ENCODE measurements around the gene MCOLN1.

MCOLN1 gene

DNA sequence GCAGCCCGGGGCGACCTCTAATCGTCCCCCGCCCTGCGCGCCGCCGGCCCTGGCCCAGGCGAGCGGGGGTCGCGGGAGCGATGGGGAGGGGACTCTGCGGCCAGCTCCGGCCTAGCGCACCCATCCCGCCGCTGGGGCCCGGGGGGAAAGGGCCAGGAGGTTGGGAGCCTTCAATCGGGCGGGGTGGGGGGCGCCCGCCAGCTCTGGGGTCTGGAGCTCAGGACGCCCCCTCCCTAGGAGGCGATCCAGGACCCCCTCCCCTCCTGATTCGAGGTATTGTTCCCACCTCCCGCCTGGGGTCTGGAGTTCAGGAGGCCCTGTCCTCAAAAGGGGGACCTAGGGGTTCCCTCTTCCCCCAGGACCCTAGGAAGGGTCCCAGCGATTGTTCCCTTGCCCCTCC lies 6.1 kb upstream of the MCOLN1 start:
- no peak for TF ChIP-seq CREB1 (IDR thresholded peaks at IDR 0.05; ENCODE audit: low read depth)
- peak; percentile 74 for TF ChIP-seq ZBTB7A (IDR thresholded peaks at IDR 0.05; ENCODE audit: low read depth)

DNA sequence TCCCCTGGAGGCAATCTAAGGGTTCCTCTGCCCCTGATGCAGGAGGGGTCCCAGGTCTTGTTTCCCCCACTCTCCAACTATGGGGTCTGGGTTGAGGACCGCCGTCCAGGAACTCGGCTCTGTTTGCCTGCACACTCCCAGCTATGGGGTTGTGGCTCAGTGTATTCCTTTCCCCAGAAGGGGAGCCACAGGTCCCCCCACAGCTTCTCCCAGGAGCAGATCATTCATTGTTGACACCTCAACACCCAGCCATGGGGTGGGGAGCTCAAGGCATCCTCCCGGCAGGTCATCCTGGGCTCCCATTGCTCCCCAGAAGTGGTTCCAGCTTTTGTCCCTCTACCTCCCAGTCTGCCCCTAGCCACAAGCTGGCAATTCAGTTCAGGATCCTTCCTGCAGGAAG lies 5.5 kb upstream of the MCOLN1 start:
- TF ChIP-seq, protein P1, sequence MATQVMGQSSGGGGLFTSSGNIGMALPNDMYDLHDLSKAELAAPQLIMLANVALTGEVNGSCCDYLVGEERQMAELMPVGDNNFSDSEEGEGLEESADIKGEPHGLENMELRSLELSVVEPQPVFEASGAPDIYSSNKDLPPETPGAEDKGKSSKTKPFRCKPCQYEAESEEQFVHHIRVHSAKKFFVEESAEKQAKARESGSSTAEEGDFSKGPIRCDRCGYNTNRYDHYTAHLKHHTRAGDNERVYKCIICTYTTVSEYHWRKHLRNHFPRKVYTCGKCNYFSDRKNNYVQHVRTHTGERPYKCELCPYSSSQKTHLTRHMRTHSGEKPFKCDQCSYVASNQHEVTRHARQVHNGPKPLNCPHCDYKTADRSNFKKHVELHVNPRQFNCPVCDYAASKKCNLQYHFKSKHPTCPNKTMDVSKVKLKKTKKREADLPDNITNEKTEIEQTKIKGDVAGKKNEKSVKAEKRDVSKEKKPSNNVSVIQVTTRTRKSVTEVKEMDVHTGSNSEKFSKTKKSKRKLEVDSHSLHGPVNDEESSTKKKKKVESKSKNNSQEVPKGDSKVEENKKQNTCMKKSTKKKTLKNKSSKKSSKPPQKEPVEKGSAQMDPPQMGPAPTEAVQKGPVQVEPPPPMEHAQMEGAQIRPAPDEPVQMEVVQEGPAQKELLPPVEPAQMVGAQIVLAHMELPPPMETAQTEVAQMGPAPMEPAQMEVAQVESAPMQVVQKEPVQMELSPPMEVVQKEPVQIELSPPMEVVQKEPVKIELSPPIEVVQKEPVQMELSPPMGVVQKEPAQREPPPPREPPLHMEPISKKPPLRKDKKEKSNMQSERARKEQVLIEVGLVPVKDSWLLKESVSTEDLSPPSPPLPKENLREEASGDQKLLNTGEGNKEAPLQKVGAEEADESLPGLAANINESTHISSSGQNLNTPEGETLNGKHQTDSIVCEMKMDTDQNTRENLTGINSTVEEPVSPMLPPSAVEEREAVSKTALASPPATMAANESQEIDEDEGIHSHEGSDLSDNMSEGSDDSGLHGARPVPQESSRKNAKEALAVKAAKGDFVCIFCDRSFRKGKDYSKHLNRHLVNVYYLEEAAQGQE (IDR thresholded peaks at IDR 0.05; ENCODE audit: low read depth) = no peak
- TF ChIP-seq, protein P2, sequence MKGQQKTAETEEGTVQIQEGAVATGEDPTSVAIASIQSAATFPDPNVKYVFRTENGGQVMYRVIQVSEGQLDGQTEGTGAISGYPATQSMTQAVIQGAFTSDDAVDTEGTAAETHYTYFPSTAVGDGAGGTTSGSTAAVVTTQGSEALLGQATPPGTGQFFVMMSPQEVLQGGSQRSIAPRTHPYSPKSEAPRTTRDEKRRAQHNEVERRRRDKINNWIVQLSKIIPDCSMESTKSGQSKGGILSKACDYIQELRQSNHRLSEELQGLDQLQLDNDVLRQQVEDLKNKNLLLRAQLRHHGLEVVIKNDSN (IDR thresholded peaks at IDR 0.05) = no peak
- TF ChIP-seq, protein P3, sequence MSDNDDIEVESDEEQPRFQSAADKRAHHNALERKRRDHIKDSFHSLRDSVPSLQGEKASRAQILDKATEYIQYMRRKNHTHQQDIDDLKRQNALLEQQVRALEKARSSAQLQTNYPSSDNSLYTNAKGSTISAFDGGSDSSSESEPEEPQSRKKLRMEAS (IDR thresholded peaks at IDR 0.05) = no peak
- TF ChIP-seq CEBPB (IDR thresholded peaks at IDR 0.05) (no peak), EGR1 (IDR thresholded peaks at IDR 0.05) (no peak), CREB1 (IDR thresholded peaks at IDR 0.05; ENCODE audit: low read depth) (no peak), EP300 (IDR thresholded peaks at IDR 0.05; ENCODE audit: borderline replicate concordance) (no peak), ZBTB7A (IDR thresholded peaks at IDR 0.05; ENCODE audit: low read depth) (no peak), FOXM1 (IDR thresholded peaks at IDR 0.05; ENCODE audit: borderline replicate concordance, low read depth) (no peak), TEAD4 (IDR thresholded peaks at IDR 0.05) (no peak), YY1 (IDR thresholded peaks at IDR 0.05; ENCODE audit: low read depth) (no peak), NFIC (IDR thresholded peaks at IDR 0.05) (no peak), TCF12 (IDR thresholded peaks at IDR 0.05; ENCODE audit: low read depth) (no peak), RAD21 (IDR thresholded peaks at IDR 0.05; ENCODE audit: low read depth) (no peak), TAF1 (IDR thresholded peaks at IDR 0.05; ENCODE audit: low read depth) (no peak)

DNA sequence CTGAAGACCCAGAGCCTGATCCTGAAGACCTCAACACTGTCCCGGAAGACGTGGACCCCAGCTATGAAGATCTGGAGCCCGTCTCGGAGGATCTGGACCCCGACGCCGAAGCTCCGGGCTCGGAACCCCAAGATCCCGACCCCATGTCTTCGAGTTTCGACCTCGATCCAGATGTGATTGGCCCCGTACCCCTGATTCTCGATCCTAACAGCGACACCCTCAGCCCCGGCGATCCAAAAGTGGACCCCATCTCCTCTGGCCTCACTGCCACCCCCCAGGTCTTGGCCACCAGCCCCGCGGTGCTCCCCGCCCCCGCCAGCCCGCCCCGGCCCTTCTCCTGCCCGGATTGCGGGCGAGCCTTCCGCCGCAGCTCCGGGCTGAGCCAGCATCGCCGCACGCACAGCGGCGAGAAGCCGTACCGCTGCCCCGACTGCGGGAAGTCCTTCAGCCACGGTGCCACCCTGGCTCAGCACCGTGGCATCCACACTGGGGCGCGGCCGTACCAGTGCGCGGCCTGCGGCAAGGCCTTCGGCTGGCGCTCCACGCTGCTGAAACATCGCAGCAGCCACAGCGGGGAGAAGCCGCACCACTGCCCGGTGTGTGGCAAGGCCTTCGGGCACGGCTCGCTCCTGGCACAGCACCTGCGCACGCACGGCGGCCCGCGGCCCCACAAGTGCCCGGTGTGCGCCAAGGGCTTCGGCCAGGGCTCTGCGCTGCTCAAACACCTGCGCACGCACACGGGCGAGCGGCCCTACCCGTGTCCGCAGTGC lies 2.9 kb upstream of the MCOLN1 start:
- TF ChIP-seq, protein P2 (IDR thresholded peaks at IDR 0.05) = no peak

GRCh38 chr19:7520131-7521051 lies 2.0 kb upstream of the MCOLN1 start:
- TF ChIP-seq ZBTB7A (IDR thresholded peaks at IDR 0.05; ENCODE audit: low read depth) (no peak), NFIC (IDR thresholded peaks at IDR 0.05) (no peak), EGR1 (IDR thresholded peaks at IDR 0.05) (no peak), YY1 (IDR thresholded peaks at IDR 0.05; ENCODE audit: low read depth) (no peak), CREB1 (IDR thresholded peaks at IDR 0.05; ENCODE audit: low read depth) (no peak), CEBPB (IDR thresholded peaks at IDR 0.05) (no peak), EP300 (IDR thresholded peaks at IDR 0.05; ENCODE audit: borderline replicate concordance) (no peak)

DNA sequence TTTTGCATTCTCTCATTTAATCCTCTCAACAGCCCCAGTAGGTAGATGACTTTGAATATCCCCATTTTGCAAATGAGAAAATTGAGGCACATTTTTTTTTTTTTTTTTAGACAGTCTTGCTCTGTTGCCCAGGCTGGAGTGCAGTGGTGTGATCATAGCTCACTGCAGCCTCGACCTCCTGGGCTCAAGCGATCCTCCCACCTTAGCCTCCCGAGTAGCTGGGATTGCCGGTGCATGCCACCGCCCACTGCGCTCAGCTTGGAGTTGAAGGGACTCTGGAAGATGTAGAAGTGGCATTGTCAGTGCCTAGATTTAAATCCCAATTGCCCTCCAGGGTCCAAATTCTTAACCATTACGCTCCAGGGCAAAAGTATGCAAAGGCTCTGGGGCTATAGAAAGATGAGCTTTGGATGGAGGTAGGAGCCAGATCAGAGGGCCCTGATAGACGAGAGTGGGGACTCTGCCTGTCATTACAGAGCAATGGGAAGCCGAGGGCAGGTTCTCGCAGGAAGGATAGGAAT lies 813 bp upstream of the MCOLN1 start:
- TF ChIP-seq CREB1 (IDR thresholded peaks at IDR 0.05; ENCODE audit: low read depth) = no peak
- no peak for TF ChIP-seq YY1 (IDR thresholded peaks at IDR 0.05; ENCODE audit: low read depth)
- no peak for TF ChIP-seq EGR1 (IDR thresholded peaks at IDR 0.05)
- TF ChIP-seq, protein P2 (IDR thresholded peaks at IDR 0.05) = no peak
- TF ChIP-seq CEBPB (IDR thresholded peaks at IDR 0.05) = no peak
- no peak for TF ChIP-seq ZBTB7A (IDR thresholded peaks at IDR 0.05; ENCODE audit: low read depth)
- no peak for TF ChIP-seq EP300 (IDR thresholded peaks at IDR 0.05; ENCODE audit: borderline replicate concordance)
- no peak for TF ChIP-seq TEAD4 (IDR thresholded peaks at IDR 0.05)
- no peak for TF ChIP-seq RAD21 (IDR thresholded peaks at IDR 0.05; ENCODE audit: low read depth)
- no peak for TF ChIP-seq FOXM1 (IDR thresholded peaks at IDR 0.05; ENCODE audit: borderline replicate concordance, low read depth)
- TF ChIP-seq, protein P1 (IDR thresholded peaks at IDR 0.05; ENCODE audit: low read depth) = no peak
- no peak for TF ChIP-seq TAF1 (IDR thresholded peaks at IDR 0.05; ENCODE audit: low read depth)
- TF ChIP-seq, protein P3 (IDR thresholded peaks at IDR 0.05) = no peak
